Cardiac fibroblast (primary cell): ENCODE data around the gene OSBPL6.

ENCODE experiments used
- DNase-seq, 2 donors: peaks; one replicate each; pipeline versions ENCODE4 v3.0.0 to v3.0.0-alpha.2; 2010; ENCODE audit warnings: low read depth in 2 of 2
- H3K4me3 ChIP-seq, 2 donors: replicated peaks in 1 of 2; 1 replicate in 1 of 2; 2 replicates in 1 of 2; pipeline ENCODE4 v1.5.1; 2011; ENCODE audit warnings: low read depth in 2 of 2, low read length in 2 of 2, mild to moderate bottlenecking in 2 of 2, moderate library complexity in 1 of 2
- CTCF ChIP-seq: IDR thresholded peaks from one replicate; pipeline ENCODE4 v1.5.1; 2011; ENCODE audit warnings: low read depth, mild to moderate bottlenecking, low read length, inconsistent platforms

Gene OSBPL6

GRCh38 chr2:178414266-178415247 lies 220.2 kb downstream of the OSBPL6 start:
- peak overlapping the region; percentile 63 to 64 for H3K4me3 ChIP-seq
- TF ChIP-seq CTCF, result peak; percentile 97
- peak; percentile 96 to 98 for DNase-seq

- TF ChIP-seq CTCF, result no peak
- H3K4me3 ChIP-seq, result no peak overlapping the region
Observed at GRCh38 chr2:178415979-178416378, 221.7 kb downstream of the OSBPL6 start.

GRCh38 chr2:178417916-178418315 lies 223.6 kb downstream of the OSBPL6 start:
- no peak for DNase-seq
- TF ChIP-seq CTCF, result no peak
- H3K4me3 ChIP-seq, result no peak overlapping the region

More at GRCh38 chr2:178415979-178416378, 221.7 kb downstream of the OSBPL6 start:
- no peak for DNase-seq

- DNase-seq, result peak; percentile 21 to 46
- no peak for TF ChIP-seq CTCF
- H3K4me3 ChIP-seq, result no peak overlapping the region
Observed at GRCh38 chr2:178418426-178418825, 224.1 kb downstream of the OSBPL6 start.

GRCh38 chr2:178419123-178419522 lies 224.8 kb downstream of the OSBPL6 start:
- peak; percentile 28 for TF ChIP-seq CTCF
- no peak overlapping the region for H3K4me3 ChIP-seq
- DNase-seq, result peak; percentile 53 to 54

- DNase-seq, result no peak
- no peak for TF ChIP-seq CTCF
- H3K4me3 ChIP-seq, result no peak overlapping the region
Observed at GRCh38 chr2:178420463-178420999, 226.2 kb downstream of the OSBPL6 start.
